Skin of body (tissue), 1 donor: ENCODE data around the gene COX6A1. TPM values are rescaled to one million over a fixed set of nuclear protein-coding genes. Genes with fewer than 3 reads are reported as not detected.

Experiments used
- total RNA-seq: library from RNA; depleted of rRNA; stranded (reverse); fragments of >200 nt; gene quantifications from one replicate; pipeline ENCODE4 v1.2.3, GENCODE V29; 2014

Gene COX6A1
- total RNA-seq, 1 donor from 2014 or later: 242 TPM

Other genes with a start within 250 kb of the COX6A1 start
- gene GCN1, start 243.4 kb upstream of the COX6A1 start, total RNA-seq: 113 TPM
- gene RPLP0, start 237.0 kb upstream of the COX6A1 start, total RNA-seq: 2,033 TPM
- 30.5 TPM for gene PXN, start 172.4 kb upstream of the COX6A1 start, total RNA-seq
- gene RNU4-2, start 146.2 kb upstream of the COX6A1 start, total RNA-seq: under 0.01 TPM
- under 0.01 TPM for gene RNU4-1, start 144.9 kb upstream of the COX6A1 start, total RNA-seq
- 3.3 TPM for gene SIRT4, start 135.8 kb upstream of the COX6A1 start, total RNA-seq
- not detected for gene PLA2G1B, start 110.3 kb upstream of the COX6A1 start, total RNA-seq
- gene MSI1, start 68.9 kb upstream of the COX6A1 start, total RNA-seq: 0.99 TPM
- 14.4 TPM for gene TRIAP1, start 8.3 kb downstream of the COX6A1 start, total RNA-seq
- 18.1 TPM for gene GATC, start 8.3 kb downstream of the COX6A1 start, total RNA-seq
- 105 TPM for gene SRSF9, start 31.6 kb downstream of the COX6A1 start, total RNA-seq
- gene DYNLL1, start 58.0 kb downstream of the COX6A1 start, total RNA-seq: 226 TPM
- gene COQ5, start 91.0 kb downstream of the COX6A1 start, total RNA-seq: 30.5 TPM
- gene RNF10, start 96.2 kb downstream of the COX6A1 start, total RNA-seq: 127 TPM
- gene POP5, start 143.3 kb downstream of the COX6A1 start, total RNA-seq: 15.1 TPM
- 1.3 TPM for gene CABP1, start 202.5 kb downstream of the COX6A1 start, total RNA-seq
- 53.9 TPM for gene MLEC, start 249.0 kb downstream of the COX6A1 start, total RNA-seq